GM21447 (cell line): ENCODE results near the gene CHN1.

Source experiments
- ATAC-seq: cut with Tn5 transposase; IDR thresholded peaks from one replicate; pipeline ENCODE4 v1.9.1; 2021; ENCODE audit not compliant: unreplicated experiment

Gene CHN1

GRCh38 chr2:175011505-175011904 is 6.3 kb upstream of the CHN1 start:
- no peak for ATAC-seq

GRCh38 chr2:175010848-175011254 is 5.7 kb upstream of the CHN1 start:
- no peak for ATAC-seq

- no peak for ATAC-seq
These were observed 4.9 kb upstream of the CHN1 start for GRCh38 chr2:175009917-175010621.

- ATAC-seq = no peak
These were observed 3.8 kb upstream of the CHN1 start for GRCh38 chr2:175008801-175009495.

GRCh38 chr2:175008009-175008408 is 2.8 kb upstream of the CHN1 start:
- no peak for ATAC-seq

GRCh38 chr2:175007510-175007909 is 2.3 kb upstream of the CHN1 start:
- ATAC-seq = no peak

- ATAC-seq = no peak
These were observed 1.1 kb upstream of the CHN1 start for GRCh38 chr2:175006281-175006680.

- no peak for ATAC-seq
These were observed 618 bp upstream of the CHN1 start for GRCh38 chr2:175005733-175006264.

GRCh38 chr2:175004730-175004979 is 526 bp downstream of the CHN1 start:
- ATAC-seq = peak; percentile 21

- ATAC-seq = no peak
These were observed 1.1 kb downstream of the CHN1 start for GRCh38 chr2:175003875-175004729.

GRCh38 chr2:175002547-175003274 is 2.5 kb downstream of the CHN1 start:
- no peak for ATAC-seq

- ATAC-seq = no peak
These were observed 3.6 kb downstream of the CHN1 start for GRCh38 chr2:175001566-175001965.

GRCh38 chr2:174997110-174997509 is 8.1 kb downstream of the CHN1 start:
- ATAC-seq = no peak

GRCh38 chr2:174996622-174997021 is 8.6 kb downstream of the CHN1 start:
- ATAC-seq = no peak

- ATAC-seq = no peak
These were observed 10.8 kb downstream of the CHN1 start for GRCh38 chr2:174994381-174994780.

GRCh38 chr2:174992886-174993285 is 12.3 kb downstream of the CHN1 start:
- no peak for ATAC-seq

GRCh38 chr2:174985614-174986013 is 19.6 kb downstream of the CHN1 start:
- ATAC-seq = no peak

GRCh38 chr2:174984561-174984960 is 20.6 kb downstream of the CHN1 start:
- ATAC-seq = no peak

- no peak for ATAC-seq
These were observed 23.9 kb downstream of the CHN1 start for GRCh38 chr2:174981331-174981730.

GRCh38 chr2:174979996-174980395 is 25.2 kb downstream of the CHN1 start:
- ATAC-seq = no peak

GRCh38 chr2:174977364-174977763 is 27.8 kb downstream of the CHN1 start:
- no peak for ATAC-seq
